DND-41 (cell line): Measurements from ENCODE around the gene HECTD4.

Experiments
- ATAC-seq: fragments of 200-7000 bp; cut with Tn5 transposase; 3 replicates; pipeline ENCODE4 v1.9.1; 2021; ENCODE audit warnings: low read depth; ENCODE audit not compliant: insufficient read depth
- DNase-seq: peaks from one replicate; pipeline ENCODE4 v3.0.0-alpha.2; 2020
- H2AFZ ChIP-seq: 2 replicates; pipeline ENCODE4 v1.6.0; 2012; ENCODE audit warnings: low read depth, low read length
- H3K27ac ChIP-seq: 2 replicates; pipeline ENCODE4 v1.5.1; 2012; ENCODE audit warnings: low read length, inconsistent platforms
- H3K27me3 ChIP-seq: fragments of 200-600 bp; sonication (generic); 2 replicates; pipeline ENCODE4 v1.6.0; 2012; ENCODE audit warnings: low read length, mild to moderate bottlenecking, inconsistent platforms; ENCODE audit not compliant: insufficient read depth, poor library complexity
- H3K36me3 ChIP-seq: 2 replicates; pipeline ENCODE4 v1.5.1; 2012; ENCODE audit warnings: low read length, inconsistent platforms; ENCODE audit not compliant: insufficient read depth
- H3K4me1 ChIP-seq: 2 replicates; pipeline ENCODE4 v1.5.1; 2012; ENCODE audit warnings: mild to moderate bottlenecking, low read length; ENCODE audit not compliant: insufficient read depth
- H3K4me2 ChIP-seq: 2 replicates; pipeline ENCODE4 v1.6.0; 2012; ENCODE audit warnings: mild to moderate bottlenecking, moderate library complexity, low read length, inconsistent platforms; ENCODE audit not compliant: insufficient read depth
- H3K4me3 ChIP-seq, 2 experiments: fragments of 200-600 bp in 1 of 2; shearing (Covaris generic) in 1 of 2; 2 replicates each; pipeline ENCODE4 v1.5.1; 2012 to 2016; ENCODE audit warnings: inconsistent platforms in 2 of 2, low read length in 2 of 2, mild to moderate bottlenecking in 2 of 2, low read depth in 1 of 2, moderate library complexity in 1 of 2
- H3K79me2 ChIP-seq: 2 replicates; pipeline ENCODE4 v1.6.0; 2012; ENCODE audit warnings: low read length, inconsistent platforms; ENCODE audit not compliant: insufficient read depth
- H3K9ac ChIP-seq: 2 replicates; pipeline ENCODE4 v1.6.0; 2012; ENCODE audit warnings: low read depth, mild to moderate bottlenecking, inconsistent platforms, low read length, moderate library complexity
- H3K9me3 ChIP-seq: 2 replicates; pipeline ENCODE4 v1.5.1; 2012; ENCODE audit warnings: low read length, moderate library complexity, mild to moderate bottlenecking, inconsistent platforms; ENCODE audit not compliant: insufficient read depth, severe bottlenecking
- H4K20me1 ChIP-seq: 2 replicates; pipeline ENCODE4 v1.6.0; 2012; ENCODE audit warnings: low read length; ENCODE audit not compliant: insufficient read depth
- CTCF ChIP-seq: IDR thresholded peaks from 2 replicates; pipeline ENCODE4 v1.5.1; 2012; ENCODE audit warnings: borderline replicate concordance, low read length, moderate library complexity, mild to moderate bottlenecking; ENCODE audit not compliant: poor library complexity, severe bottlenecking; ENCODE audit errors: extremely low read depth
- EZH2 ChIP-seq: IDR thresholded peaks from 3 replicates; pipeline ENCODE4 v1.6.1; 2012; ENCODE audit warnings: borderline replicate concordance, low read depth, mild to moderate bottlenecking, moderate library complexity, low read length, inconsistent platforms; ENCODE audit not compliant: severe bottlenecking

The HECTD4 gene

DNA sequence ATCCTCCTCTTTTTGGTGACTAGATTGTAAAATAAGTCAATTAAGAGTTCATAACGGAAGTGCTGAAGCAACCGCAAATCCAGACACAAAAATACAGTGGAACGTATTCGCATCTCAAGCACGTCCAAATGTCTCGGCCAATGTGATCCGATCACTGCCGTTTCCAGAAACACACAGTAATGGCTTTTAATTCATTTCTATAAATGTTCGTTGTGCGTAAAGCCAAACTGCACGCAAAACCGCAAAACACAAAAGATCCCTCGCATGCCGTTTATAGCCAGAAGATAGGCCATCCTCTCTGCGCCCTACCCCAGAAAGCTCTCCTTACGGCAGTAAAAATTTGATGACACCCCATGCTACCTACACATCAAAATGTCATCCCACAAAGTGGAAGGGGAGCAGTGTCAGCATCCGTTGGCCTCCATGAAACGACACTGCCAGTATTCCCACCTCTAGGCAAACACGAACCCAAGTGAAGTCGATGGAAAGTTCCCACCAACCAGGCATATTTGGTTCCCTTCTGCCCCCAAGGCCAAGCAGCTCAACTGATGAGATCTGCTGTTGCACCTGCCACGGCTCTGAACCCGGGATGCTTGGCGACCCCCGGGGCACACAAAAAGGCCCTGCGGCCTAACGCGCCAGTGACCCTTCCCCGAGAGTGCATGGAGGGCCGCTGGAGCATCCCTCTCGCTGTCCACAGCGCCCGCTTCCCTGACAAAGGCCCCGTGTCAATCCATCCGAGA lies 1.4 kb downstream of the HECTD4 start:
- peak overlapping the region; percentile 73; the same call in 1 of the 2 replicates for H3K27ac ChIP-seq

DNA sequence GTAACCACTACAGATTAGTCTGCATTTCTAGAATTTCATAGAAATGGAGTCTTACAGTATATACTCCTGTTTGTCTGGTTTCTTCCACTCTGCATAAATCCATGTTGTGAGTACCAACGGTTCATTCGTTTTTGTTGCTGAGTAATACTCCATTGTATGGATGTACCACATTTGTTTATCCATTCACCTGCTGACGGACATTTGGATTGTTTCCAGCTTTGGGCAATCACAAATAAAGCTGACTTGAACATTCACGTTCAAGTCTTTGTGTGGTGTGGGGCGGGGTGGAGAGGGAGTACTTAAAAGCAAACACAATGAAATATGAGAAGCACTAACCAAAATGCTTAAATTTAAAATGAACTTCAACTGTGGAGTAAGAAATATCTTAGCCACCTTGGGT lies 7.1 kb downstream of the HECTD4 start:
- H3K79me2 ChIP-seq: peaks cover 75% of the 10 kb centered on the region
- peaks cover 19% of the 10 kb centered on the region; the same call in 1 of the 2 replicates for H4K20me1 ChIP-seq

More for the DNA sequence above, 1.4 kb downstream of the HECTD4 start:
- H3K9me3 ChIP-seq: no peaks in the 10 kb centered on the region
- peaks cover 23% of the 10 kb centered on the region for H3K4me1 ChIP-seq
- H3K9ac ChIP-seq: peak overlapping the region; percentile 76
- peaks cover 54% of the 10 kb centered on the region for H3K79me2 ChIP-seq
- H3K4me3 ChIP-seq: peak overlapping the region; percentile 64 to 88
- DNase-seq: no peak
- no peak for TF ChIP-seq EZH2
- no peak for TF ChIP-seq CTCF
- ATAC-seq: no peak
- H3K36me3 ChIP-seq: no peaks in the 10 kb centered on the region; the same call in 1 of the 2 replicates
- H3K27me3 ChIP-seq: no peaks in the 10 kb centered on the region
- H4K20me1 ChIP-seq: peaks cover 16% of the 10 kb centered on the region
- peak overlapping the region; percentile 86 for H3K4me2 ChIP-seq
- peak overlapping the region; percentile 76; the same call in 1 of the 2 replicates for H2AFZ ChIP-seq

DNA sequence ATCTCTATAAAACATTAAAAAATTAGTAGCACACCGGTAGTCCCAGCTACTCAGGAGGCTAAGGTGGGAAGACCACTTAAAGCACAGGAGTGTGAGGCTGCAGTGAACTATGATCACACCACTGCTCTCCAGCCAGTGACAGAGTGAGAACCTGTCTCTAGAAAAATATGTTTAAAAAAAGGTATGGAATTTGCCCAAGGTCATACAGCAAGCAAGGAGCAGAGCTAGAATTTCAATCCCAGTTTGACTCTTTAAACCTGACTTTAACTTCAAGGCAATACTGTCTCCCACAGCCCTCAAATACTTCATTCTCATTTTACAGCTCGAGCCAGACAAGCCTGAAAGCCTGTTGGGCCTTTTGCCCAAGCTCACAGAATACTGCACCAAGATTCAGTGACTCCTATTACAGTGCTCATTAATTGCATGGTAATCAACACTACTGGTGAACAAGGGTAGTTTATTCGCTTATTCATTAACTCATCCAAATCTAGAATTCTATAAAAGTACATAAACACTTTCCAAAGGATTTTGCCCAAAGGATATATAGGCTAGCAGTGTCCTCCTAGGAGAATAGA lies 8.0 kb downstream of the HECTD4 start:
- Histone ChIP-seq H3K27ac (no peak overlapping the region), H3K4me2 (no peak overlapping the region), H4K20me1 (peaks cover 19% of the 10 kb centered on the region; the same call in 1 of the 2 replicates), H3K9ac (no peak overlapping the region), H3K9me3 (no peaks in the 10 kb centered on the region), H3K27me3 (no peaks in the 10 kb centered on the region), H2AFZ (no peak overlapping the region), H3K4me3 (no peak overlapping the region), H3K79me2 (peaks cover 74% of the 10 kb centered on the region), H3K4me1 (no peaks in the 10 kb centered on the region), H3K36me3 (0 out of 2 replicates have a peak, but pooled peaks cover 5% of the 10 kb centered on the region)
- no peak for ATAC-seq
- TF ChIP-seq CTCF (no peak), EZH2 (no peak)
- DNase-seq: no peak

More for the DNA sequence above, 7.1 kb downstream of the HECTD4 start:
- no peaks in the 10 kb centered on the region for H3K27me3 ChIP-seq
- no peak overlapping the region for H3K9ac ChIP-seq
- ATAC-seq (no peak), DNase-seq (no peak)
- TF ChIP-seq EZH2 (no peak), CTCF (no peak)
- H3K4me1 ChIP-seq: peaks cover 3% of the 10 kb centered on the region; the same call in 1 of the 2 replicates
- no peak overlapping the region for H3K27ac ChIP-seq
- H3K4me2 ChIP-seq: no peak overlapping the region
- no peak overlapping the region for H2AFZ ChIP-seq
- 0 out of 2 replicates have a peak, but pooled peaks cover 5% of the 10 kb centered on the region for H3K36me3 ChIP-seq
- no peak overlapping the region for H3K4me3 ChIP-seq
- no peaks in the 10 kb centered on the region for H3K9me3 ChIP-seq
